Muscle layer of duodenum (tissue), 2 donors: Measurements from ENCODE around the gene PTGIR.

Experiments
- H3K27ac ChIP-seq: one replicate; pipeline ENCODE4 v1.7.0; 2013; ENCODE audit warnings: mild to moderate bottlenecking, low read length
- H3K27me3 ChIP-seq: one replicate; pipeline ENCODE4 v1.7.0; 2013; ENCODE audit warnings: low read depth, mild to moderate bottlenecking, control low read depth, low read length
- H3K36me3 ChIP-seq, 2 donors: one replicate each; pipeline ENCODE4 v1.7.0; 2013; ENCODE audit warnings: low read length in 2 of 2, control low read depth in 1 of 2, mild to moderate bottlenecking in 1 of 2; ENCODE audit not compliant: insufficient read depth in 2 of 2, control insufficient read depth in 1 of 2
- H3K4me1 ChIP-seq, 2 donors: one replicate each; pipeline ENCODE4 v1.7.0; 2013; ENCODE audit warnings: low read length in 2 of 2, mild to moderate bottlenecking in 2 of 2, control low read depth in 1 of 2, moderate library complexity in 1 of 2; ENCODE audit not compliant: insufficient read depth in 2 of 2, control insufficient read depth in 1 of 2
- H3K4me3 ChIP-seq, 2 donors: one replicate each; pipeline ENCODE4 v1.7.0; 2013; ENCODE audit warnings: low read length in 2 of 2, low read depth in 1 of 2, mild to moderate bottlenecking in 1 of 2
- H3K9me3 ChIP-seq, 2 donors: one replicate each; pipeline ENCODE4 v1.7.0; 2013; ENCODE audit warnings: low read length in 2 of 2, control low read depth in 1 of 2, mild to moderate bottlenecking in 1 of 2; ENCODE audit not compliant: control insufficient read depth in 1 of 2
- donor health status: healthy.

The PTGIR gene

DNA sequence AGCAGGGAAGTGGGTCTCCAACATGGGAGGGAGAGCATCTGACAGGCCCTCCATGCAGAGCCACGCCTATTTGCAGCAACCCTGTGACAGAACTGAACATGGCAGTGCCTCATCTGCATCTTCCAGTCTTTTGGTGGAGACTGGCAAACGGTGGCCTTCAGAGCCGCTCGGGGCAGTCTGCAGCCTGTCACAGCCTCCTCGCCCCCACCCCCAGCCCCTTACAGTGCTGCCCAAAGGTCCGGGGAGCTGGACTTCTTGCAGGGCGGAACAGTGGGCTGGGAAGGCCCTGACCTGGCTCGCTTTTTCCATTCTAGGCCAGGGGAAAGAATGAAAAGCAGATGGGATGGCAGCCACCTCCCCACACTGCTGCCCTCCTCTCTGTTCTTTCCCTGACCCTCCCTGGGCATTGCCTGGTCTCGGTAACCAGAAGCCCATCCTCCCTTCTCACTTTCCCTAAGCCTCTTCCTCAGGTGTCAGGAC lies 21.1 kb downstream of the PTGIR start:
- Histone ChIP-seq H3K4me1 (peaks cover 17 to 45% of the 10 kb centered on the region in 2 donors), H3K27me3 (no peaks in the 10 kb centered on the region), H3K9me3 (peaks cover 0 to 5% of the 10 kb centered on the region in 2 donors), H3K36me3 (peaks cover 30% of the 10 kb centered on the region in 2 donors), H3K27ac (peak overlapping the region; percentile 96), H3K4me3 (peak overlapping the region; percentile 96 to 99)

DNA sequence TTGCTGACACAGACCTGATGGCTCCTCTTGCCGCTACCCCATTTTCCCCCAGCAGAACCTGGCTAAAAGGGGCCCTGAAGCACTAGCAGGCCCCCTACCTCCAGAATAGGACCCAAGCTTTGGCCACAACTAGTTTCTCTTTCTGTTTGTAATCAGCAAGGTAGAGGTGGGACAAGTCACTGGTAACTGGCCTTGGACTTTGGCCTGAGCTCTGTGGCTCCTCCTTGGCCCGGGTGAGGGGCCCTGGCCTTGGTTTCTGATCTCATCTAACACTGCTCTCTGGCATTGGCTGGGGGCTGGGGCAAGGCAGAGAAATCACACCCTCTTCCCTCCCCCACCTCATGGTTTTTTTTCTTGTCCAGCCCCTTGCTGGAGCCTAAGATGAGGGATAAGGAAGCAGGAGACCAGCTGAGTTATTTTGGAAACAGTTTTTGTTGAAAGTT lies 21.7 kb downstream of the PTGIR start:
- H3K9me3 ChIP-seq, result peaks cover 0 to 6% of the 10 kb centered on the region in 2 donors
- H3K4me1 ChIP-seq, result peaks cover 17 to 45% of the 10 kb centered on the region in 2 donors
- peaks cover 24% of the 10 kb centered on the region in 2 donors for H3K36me3 ChIP-seq
- H3K27ac ChIP-seq, result peak overlapping the region; percentile 96
- H3K27me3 ChIP-seq, result no peaks in the 10 kb centered on the region
- peak overlapping the region; percentile 96 to 99 for H3K4me3 ChIP-seq

DNA sequence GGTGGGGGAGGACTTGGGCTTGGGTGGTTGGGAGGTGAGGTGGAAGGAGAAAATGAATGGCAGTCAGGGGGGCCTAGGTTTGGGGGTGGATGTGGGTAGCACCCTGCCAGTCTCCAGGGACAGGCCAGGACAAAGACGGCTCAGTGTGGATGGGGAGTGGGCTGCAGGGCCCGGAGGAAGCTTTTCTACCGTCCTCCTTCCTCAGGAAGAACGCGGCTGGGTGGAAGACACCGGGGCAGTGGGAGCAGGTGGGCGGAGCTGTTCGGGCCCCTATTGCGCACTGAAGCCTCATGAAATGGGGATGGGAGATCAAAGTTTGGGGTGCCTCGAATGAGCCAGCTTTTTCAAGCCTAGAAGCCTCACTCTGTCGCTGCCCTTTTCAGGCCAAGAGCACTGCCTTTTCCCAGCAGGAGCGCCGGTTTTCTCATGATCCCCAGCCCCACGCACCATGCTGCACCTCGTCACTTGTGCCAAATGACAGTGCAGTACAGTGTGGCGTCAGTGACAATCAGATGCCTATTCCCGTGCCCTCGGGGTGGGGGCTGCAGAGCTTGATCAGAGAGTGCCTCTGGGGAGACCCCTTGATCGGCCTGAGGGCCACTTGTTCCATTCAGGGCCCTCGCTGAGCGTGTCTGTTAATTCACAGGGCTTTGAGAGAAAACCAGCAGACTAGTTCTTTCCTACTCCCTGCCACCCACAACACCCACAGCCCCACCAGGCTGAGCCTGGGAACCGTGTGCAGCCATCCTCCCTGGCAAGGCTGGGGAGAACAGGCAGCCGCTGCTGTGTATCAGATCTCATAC lies 22.3 kb downstream of the PTGIR start:
- Histone ChIP-seq H3K36me3 (peaks cover 18% of the 10 kb centered on the region in 2 donors), H3K4me1 (peaks cover 17 to 45% of the 10 kb centered on the region in 2 donors), H3K27ac (peak overlapping the region; percentile 96), H3K27me3 (no peaks in the 10 kb centered on the region), H3K4me3 (peak overlapping the region; percentile 96 to 99), H3K9me3 (peaks cover 0 to 6% of the 10 kb centered on the region in 2 donors)

DNA sequence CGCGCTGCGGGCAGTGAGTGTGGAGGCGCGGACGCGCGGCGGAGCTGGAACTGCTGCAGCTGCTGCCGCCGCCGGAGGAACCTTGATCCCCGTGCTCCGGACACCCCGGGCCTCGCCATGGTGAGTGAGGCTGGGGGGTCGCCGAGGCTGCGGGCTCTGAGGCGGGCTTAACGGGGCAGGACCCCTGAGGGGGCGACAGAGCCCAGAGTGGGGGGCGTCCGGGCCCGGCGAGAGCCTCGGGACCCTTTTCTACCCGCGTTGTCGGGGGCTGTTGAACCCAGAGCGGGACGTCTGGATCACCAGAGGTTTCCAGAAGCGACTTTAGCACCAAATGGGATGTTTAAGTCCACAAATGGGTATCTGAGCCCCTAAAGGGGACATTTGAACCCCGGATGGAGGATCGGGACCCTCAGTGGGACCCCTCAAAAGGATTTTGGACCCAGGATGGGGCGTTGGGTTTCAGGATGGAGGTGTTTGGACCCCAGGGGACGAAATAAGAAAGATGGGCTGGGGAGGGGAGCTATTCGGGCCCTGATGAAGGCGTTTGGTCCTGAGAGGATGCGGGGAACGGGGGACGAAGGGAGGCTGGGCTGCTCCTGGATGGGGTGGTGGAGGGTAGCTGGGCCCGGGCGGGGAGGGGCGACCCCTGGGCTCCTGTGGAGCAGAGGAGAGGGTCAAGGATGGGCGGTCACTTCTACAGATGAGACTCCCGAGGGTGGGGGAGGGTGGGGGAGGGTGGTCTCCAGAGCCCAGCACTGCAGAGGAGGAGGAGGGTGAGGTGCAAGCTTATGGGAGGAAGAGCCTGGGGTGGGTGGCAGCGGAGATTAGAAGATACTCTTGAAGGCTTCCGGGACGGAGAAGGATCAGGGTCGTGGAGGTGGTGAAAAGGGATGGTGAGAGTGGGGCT lies 23.3 kb downstream of the PTGIR start, which contains the start of gene CALM3:
TSS of gene CALM3 (plus strand) at position 13 of the 907 bp plus-strand sequence. CDS start at position 118, 105 bp downstream.
- Histone ChIP-seq H3K27ac (peak within 1 kb of the TSS; percentile 100), H3K27me3 (no peaks in the 10 kb centered on the region), H3K9me3 (peaks cover 0 to 6% of the 10 kb centered on the region in 2 donors), H3K4me1 (peaks cover 17 to 40% of the 10 kb centered on the region in 2 donors), H3K36me3 (peaks cover 8 to 10% of the 10 kb centered on the region in 2 donors), H3K4me3 (peak within 1 kb of the TSS; percentile 96 to 99)

DNA sequence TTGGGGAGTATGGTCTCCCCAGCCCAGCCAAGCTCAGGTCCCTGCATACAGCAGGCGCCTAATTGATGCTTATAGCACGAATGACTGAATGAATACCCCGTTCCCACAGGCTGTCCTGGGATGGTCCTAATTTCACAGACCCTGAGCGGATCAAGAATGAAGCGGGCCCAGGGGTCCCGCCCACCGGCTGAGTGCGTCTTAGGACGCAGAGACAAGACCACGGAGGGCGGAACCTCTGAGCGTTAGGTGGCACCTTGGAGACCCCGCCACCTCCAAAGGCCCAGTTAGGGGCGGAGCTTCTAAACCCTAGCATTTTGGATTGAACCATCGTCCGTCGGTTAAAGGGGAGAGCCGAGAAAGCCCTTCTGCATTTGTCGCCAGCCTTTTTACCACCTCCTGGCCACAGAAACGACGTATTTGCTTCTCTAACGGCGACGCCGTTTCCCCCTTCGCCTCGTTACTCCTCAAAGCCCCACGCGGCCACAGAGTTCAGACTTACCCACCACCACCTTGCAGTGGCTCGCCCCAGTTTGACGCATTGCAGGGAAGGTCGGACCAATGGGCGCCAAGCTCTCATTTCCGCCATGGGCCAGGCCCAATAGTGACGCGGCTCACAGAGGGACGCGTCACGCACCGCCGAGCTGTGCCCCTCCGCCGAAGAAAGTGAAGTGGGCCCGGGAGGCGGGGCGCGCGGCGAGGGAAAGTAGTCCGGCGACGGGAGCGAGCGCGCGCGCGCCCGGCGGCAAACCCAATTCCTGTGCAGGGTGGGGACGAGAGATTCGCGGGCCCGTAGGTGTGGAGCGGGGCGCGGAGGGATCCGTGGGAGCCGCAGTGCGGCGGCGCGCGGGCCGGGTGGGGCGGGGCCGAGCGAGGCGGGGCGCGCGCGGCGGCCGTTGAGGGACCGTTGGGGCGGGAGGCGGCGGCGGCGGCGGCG lies 24.2 kb downstream of the PTGIR start:
- H3K9me3 ChIP-seq, result peaks cover 0 to 6% of the 10 kb centered on the region in 2 donors
- H3K27me3 ChIP-seq, result no peaks in the 10 kb centered on the region
- peak overlapping the region; percentile 78 to 96 for H3K4me3 ChIP-seq
- peaks cover 17 to 39% of the 10 kb centered on the region in 2 donors for H3K4me1 ChIP-seq
- peak overlapping the region; percentile 100 for H3K27ac ChIP-seq
- H3K36me3 ChIP-seq, result peaks cover under 1 to 3% of the 10 kb centered on the region in 2 donors

DNA sequence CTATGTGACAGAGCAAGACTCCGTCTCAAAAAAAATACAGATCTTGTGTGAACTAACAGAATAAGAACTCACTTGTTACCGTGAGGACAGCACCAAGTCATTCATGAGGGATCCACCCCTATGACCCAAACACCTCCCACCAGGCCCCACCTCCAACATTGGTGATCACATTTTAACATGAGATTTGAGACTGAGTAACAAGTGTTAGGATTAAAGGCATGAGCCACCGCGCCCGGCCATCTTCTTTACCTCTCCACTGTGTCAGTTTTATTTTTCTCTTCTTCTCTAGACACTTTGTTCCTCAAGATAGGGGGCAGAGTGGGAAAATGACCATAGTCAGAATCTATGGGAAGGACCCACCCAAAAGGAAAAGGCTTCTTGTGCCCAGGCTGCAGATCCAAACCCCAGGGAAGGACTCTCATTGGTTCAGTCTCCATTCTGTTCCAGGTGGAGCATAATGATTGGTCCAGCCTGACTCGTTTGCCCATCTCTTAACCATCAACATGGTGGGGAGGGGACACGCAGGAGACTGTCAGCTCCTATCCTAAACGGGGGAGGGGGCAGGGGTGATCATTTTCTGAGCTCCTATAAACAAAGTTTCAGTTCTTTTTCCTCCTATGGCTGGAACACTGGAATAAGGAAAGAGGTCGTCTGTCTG lies 25.0 kb downstream of the PTGIR start:
- H3K27me3 ChIP-seq, result no peaks in the 10 kb centered on the region
- H3K4me1 ChIP-seq, result peaks cover 17 to 31% of the 10 kb centered on the region in 2 donors
- peak overlapping the region; percentile 100 for H3K27ac ChIP-seq
- H3K9me3 ChIP-seq, result peaks cover 0 to 6% of the 10 kb centered on the region in 2 donors
- H3K36me3 ChIP-seq, result peaks cover 0 to 3% of the 10 kb centered on the region in 2 donors
- H3K4me3 ChIP-seq, result peak overlapping the region; percentile 78 to 96

DNA sequence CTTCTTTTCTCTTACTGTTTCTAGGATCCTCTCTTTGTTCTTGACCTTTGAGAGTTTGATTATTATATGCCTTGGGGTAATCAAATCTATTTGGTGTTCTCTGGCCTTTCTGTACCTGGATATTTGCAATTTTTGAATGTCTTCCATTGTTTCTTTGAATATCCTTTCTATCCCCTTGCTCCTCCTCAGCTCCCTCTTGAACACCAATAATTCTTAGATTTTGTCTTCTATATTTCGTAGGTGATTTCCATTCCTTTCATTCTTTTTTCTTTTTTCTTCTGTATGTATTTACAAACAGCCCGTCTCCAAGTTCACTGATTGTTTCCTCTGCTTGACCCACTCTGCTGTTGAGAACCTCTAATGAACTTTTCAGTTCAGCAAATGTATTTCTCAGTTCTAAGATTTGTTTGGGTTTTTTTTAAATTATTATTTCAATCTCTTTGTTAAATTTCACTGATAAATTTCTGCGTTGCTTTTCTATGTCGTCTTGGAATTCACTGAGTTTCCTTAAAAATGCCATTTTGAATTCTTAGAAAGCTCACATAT lies 26.4 kb downstream of the PTGIR start:
- no peak overlapping the region for H3K4me3 ChIP-seq
- no peak overlapping the region for H3K27ac ChIP-seq
- peaks cover 0 to 6% of the 10 kb centered on the region in 2 donors for H3K9me3 ChIP-seq
- H3K36me3 ChIP-seq, result peaks cover 0 to 3% of the 10 kb centered on the region in 2 donors
- no peaks in the 10 kb centered on the region for H3K27me3 ChIP-seq
- peaks cover 8 to 17% of the 10 kb centered on the region in 2 donors for H3K4me1 ChIP-seq

DNA sequence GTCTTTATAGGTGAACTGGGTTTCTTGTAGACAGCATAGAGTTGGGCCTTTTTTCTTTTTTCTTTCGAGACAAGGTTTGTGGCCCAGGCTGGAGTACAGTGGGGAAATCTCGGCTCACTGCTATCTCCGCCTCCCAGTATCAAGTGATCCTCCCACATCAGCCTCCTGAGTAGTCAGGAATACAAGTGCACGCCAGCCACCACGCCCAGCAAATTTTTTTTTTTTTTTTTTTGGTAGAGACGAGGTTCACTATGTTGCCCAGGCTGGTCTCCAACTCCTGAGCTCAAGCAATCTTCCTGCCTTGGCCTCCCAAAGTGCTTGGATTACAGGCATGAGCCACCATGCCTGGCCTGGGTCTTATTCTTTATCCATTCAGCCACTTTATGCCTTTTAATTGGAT lies 28.9 kb downstream of the PTGIR start:
- Histone ChIP-seq H3K27me3 (no peaks in the 10 kb centered on the region), H3K4me1 (peaks cover 0 to 5% of the 10 kb centered on the region in 2 donors), H3K9me3 (peaks cover 0 to 6% of the 10 kb centered on the region in 2 donors), H3K27ac (no peak overlapping the region), H3K36me3 (peaks cover 0 to 3% of the 10 kb centered on the region in 2 donors), H3K4me3 (no peak overlapping the region)

DNA sequence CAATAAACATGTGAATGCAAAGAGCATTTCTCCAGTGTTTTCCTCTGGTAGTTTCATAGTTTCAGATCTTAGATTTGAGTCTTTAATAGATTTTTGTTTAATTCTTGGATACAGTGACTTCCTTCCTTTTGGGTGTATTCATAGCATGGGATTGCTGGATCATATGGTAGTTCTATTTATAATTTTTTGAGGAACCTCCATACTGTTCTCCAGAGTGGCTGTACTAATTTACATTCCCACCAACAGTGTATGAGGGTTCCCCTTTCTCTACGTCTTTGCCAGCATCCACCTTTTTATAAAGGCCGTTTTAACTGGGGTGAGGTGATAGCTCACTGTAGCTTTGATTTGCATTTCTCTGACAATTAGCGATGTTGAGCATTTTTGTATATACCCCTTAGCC lies 33.0 kb downstream of the PTGIR start:
- Histone ChIP-seq H3K27me3 (no peaks in the 10 kb centered on the region), H3K4me3 (no peak overlapping the region), H3K36me3 (no peaks in the 10 kb centered on the region), H3K27ac (no peak overlapping the region), H3K4me1 (no peaks in the 10 kb centered on the region), H3K9me3 (no peaks in the 10 kb centered on the region)

DNA sequence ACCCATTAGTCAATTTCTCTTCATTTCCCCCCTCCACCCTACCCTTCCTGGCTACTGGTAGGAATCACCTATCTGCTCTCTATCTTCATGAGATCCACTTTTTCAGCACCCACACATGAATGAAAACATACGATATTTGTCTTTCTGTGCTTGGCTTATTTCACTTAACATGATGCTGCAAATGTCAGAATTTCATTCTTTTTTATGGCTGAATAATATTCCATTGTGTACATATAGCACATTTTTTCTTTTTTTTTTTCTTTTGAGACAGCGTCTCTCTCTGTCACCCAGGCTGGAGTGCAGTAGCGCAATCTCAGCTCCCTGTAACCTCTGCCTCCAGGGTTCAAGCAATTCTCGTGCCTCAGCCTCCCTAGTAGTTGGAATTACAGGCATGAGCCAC lies 33.6 kb downstream of the PTGIR start:
- Histone ChIP-seq H3K27ac (no peak overlapping the region), H3K4me1 (no peaks in the 10 kb centered on the region), H3K4me3 (no peak overlapping the region), H3K36me3 (no peaks in the 10 kb centered on the region), H3K9me3 (no peaks in the 10 kb centered on the region), H3K27me3 (no peaks in the 10 kb centered on the region)
